NCI-H1694 treated with DMSO at 0.1 percent for 48 hours (cell line): ENCODE measurements around the gene SLC35B4.
A peak's percentile ranks its signal among the peaks of the same experiment; 100 is the strongest.

ENCODE experiments used
- DNase-seq: peaks from one replicate; lab custom pipeline; 2025; lab: John Stamatoyannopoulos, UW

Gene SLC35B4

GRCh38 chr7:134290286-134290685 is 26.4 kb downstream of the SLC35B4 start:
- no peak for DNase-seq

- no peak for DNase-seq
These were observed 26.9 kb downstream of the SLC35B4 start for GRCh38 chr7:134289841-134290240.

- DNase-seq = no peak
These were observed 27.3 kb downstream of the SLC35B4 start for GRCh38 chr7:134289423-134289822.

- DNase-seq = no peak
These were observed 28.6 kb downstream of the SLC35B4 start for GRCh38 chr7:134287916-134288659.

GRCh38 chr7:134284952-134285351 is 31.8 kb downstream of the SLC35B4 start:
- DNase-seq = no peak

GRCh38 chr7:134284011-134284410 is 32.7 kb downstream of the SLC35B4 start:
- no peak for DNase-seq

GRCh38 chr7:134280508-134280907 is 36.2 kb downstream of the SLC35B4 start:
- no peak for DNase-seq

- DNase-seq = no peak
These were observed 36.8 kb downstream of the SLC35B4 start for GRCh38 chr7:134279898-134280297.

- DNase-seq = no peak
These were observed 37.4 kb downstream of the SLC35B4 start for GRCh38 chr7:134279336-134279735.

- no peak for DNase-seq
These were observed 38.1 kb downstream of the SLC35B4 start for GRCh38 chr7:134278502-134279153.

GRCh38 chr7:134276951-134277350 is 39.8 kb downstream of the SLC35B4 start:
- DNase-seq = no peak

- DNase-seq = no peak
These were observed 54.4 kb downstream of the SLC35B4 start for GRCh38 chr7:134262322-134262721.

GRCh38 chr7:134255814-134256213 is 60.9 kb downstream of the SLC35B4 start:
- DNase-seq = peak; percentile 92

- DNase-seq = peak; percentile 37
These were observed 62.4 kb downstream of the SLC35B4 start for GRCh38 chr7:134254311-134254710.

GRCh38 chr7:134248196-134248595 is 68.5 kb downstream of the SLC35B4 start:
- no peak for DNase-seq

- no peak for DNase-seq
These were observed 70.0 kb downstream of the SLC35B4 start for GRCh38 chr7:134246761-134247160.

- no peak for DNase-seq
These were observed 70.4 kb downstream of the SLC35B4 start for GRCh38 chr7:134246347-134246746.

- DNase-seq = no peak
These were observed 71.5 kb downstream of the SLC35B4 start for GRCh38 chr7:134245253-134245652.
